ENCODE measurements around the gene HS3ST3A1. TPM values are rescaled to one million over a fixed set of nuclear protein-coding genes. Genes with fewer than 3 reads are reported as not detected.

The HS3ST3A1 gene
- total RNA-seq, 1 experiment from 2014 or later: 3.4 TPM

GRCh38 chr17:13545941-13546340 lies 55.8 kb downstream of the HS3ST3A1 start:
- H2BK5ac ChIP-seq (ENCODE audit: insufficient read length, low read length): no peak overlapping the region
- H3K18ac ChIP-seq (ENCODE audit: insufficient read length, low read depth, low read length): no peak overlapping the region
- H3K4ac ChIP-seq (ENCODE audit: low read depth, low read length): no peak overlapping the region
- H4K20me1 ChIP-seq (ENCODE audit: control insufficient read depth, insufficient read depth, insufficient read length): no peaks in the 10 kb centered on the region
- no peak overlapping the region for H3K27ac ChIP-seq (ENCODE audit: insufficient read length, low read depth, low read length)
- TF ChIP-seq CTCF (conservative IDR thresholded peaks at IDR 0.05): no peak
- H3K9me3 ChIP-seq (ENCODE audit: control insufficient read depth, low read depth, low read length): no peaks in the 10 kb centered on the region
- peaks cover 17 to 23% (median 17%) of the 10 kb centered on the region in 3 experiments for H3K36me3 Mint-ChIP-seq (ENCODE audit: insufficient read depth in 1 of 3, low read depth in 3 of 3)
- no peak overlapping the region for H2BK20ac ChIP-seq (ENCODE audit: low read depth, low read length, poor library complexity, severe bottlenecking)
- H2BK120ac ChIP-seq (ENCODE audit: low read depth, low read length, poor library complexity, severe bottlenecking): no peak overlapping the region
- no peak overlapping the region for H2BK12ac ChIP-seq (ENCODE audit: insufficient read length, low read depth, low read length)
- H3K9me3 Mint-ChIP-seq: peaks cover 0 to 3% of the 10 kb centered on the region in 2 experiments; a peak in 2 of 5 replicates
- H4K91ac ChIP-seq (ENCODE audit: insufficient read length, low read depth, low read length): no peak overlapping the region
- no CpG with 5 or more reads among the region's 8 CpGs for WGBS (ENCODE audit: extremely low coverage, insufficient read length, low lambda C conversion rate)
- no peak for DNase-seq
- H2AK5ac ChIP-seq (ENCODE audit: insufficient read length, low read length): no peak overlapping the region
- no peak overlapping the region for H3K14ac ChIP-seq (ENCODE audit: insufficient read depth, low read length)
- no peak overlapping the region for H4K8ac ChIP-seq (replicated peaks; ENCODE audit: insufficient read length, low read depth, low read length)
- no peak overlapping the region for H3K9ac ChIP-seq (ENCODE audit: extremely low read depth, insufficient read length, low read length)
- no peak overlapping the region for H3K4me3 Mint-ChIP-seq
- H3K4me1 ChIP-seq (ENCODE audit: insufficient read depth, low read length): no peaks in the 10 kb centered on the region
- H3K4me2 ChIP-seq (ENCODE audit: insufficient read depth, insufficient read length, low read length): no peak overlapping the region
- H3K27me3 Mint-ChIP-seq (ENCODE audit: low read depth): no peaks in the 10 kb centered on the region
- H3K79me2 ChIP-seq (ENCODE audit: insufficient read depth, low read length): no peaks in the 10 kb centered on the region
- no peak overlapping the region for H4K5ac ChIP-seq (ENCODE audit: insufficient read length, low read depth, low read length)
- H2AFZ ChIP-seq (ENCODE audit: low read length): no peak overlapping the region
- no peak overlapping the region for H3T11ph ChIP-seq (ENCODE audit: low read length)
- H3K79me1 ChIP-seq (ENCODE audit: insufficient read depth, low read depth, low read length, poor library complexity, severe bottlenecking): no peaks in the 10 kb centered on the region
- H3K27ac Mint-ChIP-seq: no peak overlapping the region
- no peaks in the 10 kb centered on the region for H3K27me3 ChIP-seq (ENCODE audit: insufficient read depth, low read length)
- no peaks in the 10 kb centered on the region for H3K23me2 ChIP-seq (ENCODE audit: insufficient read length, low read depth, low read length, poor library complexity, severe bottlenecking)
- no peaks in the 10 kb centered on the region; a peak in 1 of 4 replicates for H3K4me1 Mint-ChIP-seq
- H2BK15ac ChIP-seq (ENCODE audit: low read depth, low read length): no peak overlapping the region
- no peak overlapping the region for H3K23ac ChIP-seq (ENCODE audit: insufficient read length, low read depth, low read length)
- no peak overlapping the region for H3K56ac ChIP-seq (ENCODE audit: insufficient read length, low read depth, low read length)
